HepG2 (cell line): Measurements from ENCODE around the gene CIT. TPM values are rescaled to one million over a fixed set of nuclear protein-coding genes. Genes with fewer than 3 reads are reported as not detected.
A peak's percentile ranks its signal among the peaks of the same experiment; 100 is the strongest.

Experiments
- ATAC-seq: fragments of 200-7000 bp; cut with Tn5 transposase; 3 replicates; pipeline ENCODE4 v1.9.1; 2020; ENCODE audit warnings: mild to moderate bottlenecking, moderate library complexity
- BruUV-seq: library from RNA; stranded (reverse); fragments of 400-500 nt; replicated peaks from 2 replicates; lab custom pipeline; 2021; lab: Mats Ljungman, UMichigan
- CTCF ChIA-PET: fragments of 300-600 bp; formaldehyde crosslinking; extraction: SDS; loops from one replicate; lab custom pipeline; 2021; ENCODE audit warnings: low total read pairs, inconsistent platforms, low intra/inter-chr PET ratio; lab: Yijun Ruan, JAX
- POLR2A ChIA-PET: fragments of 350-600 bp; sonication (Branson Sonifier 250); formaldehyde crosslinking; loops from one replicate; lab custom pipeline; 2020; ENCODE audit warnings: antibody characterized with exemption, inconsistent platforms; lab: Yijun Ruan, JAX
- DNase-seq: peaks from one replicate; pipeline ENCODE4 v3.0.0-alpha.2; 2015; ENCODE audit warnings: low spot score
- FAIRE-seq: peaks from 3 replicates; lab custom pipeline; 2011; peaks lifted over from hg19 to GRCh38; lab: Jason Lieb, UNC
- H2AFZ ChIP-seq: one replicate; pipeline ENCODE4 v1.6.1; 2011; ENCODE audit warnings: low read length, inconsistent platforms
- H3K27ac ChIP-seq: fragments of 300-600 bp; 3 replicates; pipeline ENCODE4 v1.8.0; 2011; ENCODE audit warnings: mixed run types, mild to moderate bottlenecking, mixed read lengths, low read length, inconsistent platforms; ENCODE audit not compliant: insufficient read depth; ENCODE audit errors: extremely low read length
- H3K27me3 ChIP-seq, 2 experiments: fragments of 200-600 bp in 1 of 2; 2 replicates in 1 of 2; 3 replicates in 1 of 2; pipeline versions ENCODE4 v1.6.0 to v1.8.0; 2011; ENCODE audit warnings: low read length in 2 of 2, mild to moderate bottlenecking in 2 of 2, moderate library complexity in 2 of 2, inconsistent platforms in 1 of 2; ENCODE audit not compliant: insufficient read depth in 2 of 2, control insufficient read depth in 1 of 2
- H3K36me3 ChIP-seq, 2 experiments: fragments of 200-600 bp in 1 of 2; replicated peaks in 1 of 2; 2 replicates in 1 of 2; 3 replicates in 1 of 2; pipeline versions ENCODE4 v1.5.1 to v1.8.0; 2011; ENCODE audit warnings: low read length in 2 of 2, inconsistent platforms in 1 of 2; ENCODE audit not compliant: insufficient read depth in 2 of 2, control insufficient read depth in 1 of 2
- H3K4me1 ChIP-seq: 2 replicates; pipeline ENCODE4 v1.5.1; 2012; ENCODE audit warnings: low read length, inconsistent platforms; ENCODE audit not compliant: insufficient read depth
- H3K4me2 ChIP-seq: 2 replicates; pipeline ENCODE4 v1.6.0; 2011; ENCODE audit warnings: low read depth, low read length, inconsistent platforms
- H3K4me3 ChIP-seq, 3 experiments: fragments of 200-600 bp in 1 of 3; sonication (generic), shearing (Covaris generic) in 1 of 3; replicated peaks in 1 of 3; 2 replicates each; pipeline ENCODE4 v1.5.1; 2011 to 2016; ENCODE audit warnings: low read length in 3 of 3, inconsistent platforms in 2 of 3, low read depth in 2 of 3, mild to moderate bottlenecking in 2 of 3, control low read depth in 1 of 3, mixed read lengths in 1 of 3; ENCODE audit not compliant: insufficient read depth in 1 of 3
- H3K79me2 ChIP-seq: one replicate; pipeline ENCODE4 v1.6.1; 2011; ENCODE audit warnings: low read length, inconsistent platforms; ENCODE audit not compliant: insufficient read depth
- H3K9ac ChIP-seq: 2 replicates; pipeline ENCODE4 v1.6.0; 2011; ENCODE audit warnings: mild to moderate bottlenecking, low read depth, low read length, inconsistent platforms; ENCODE audit not compliant: insufficient read depth
- H3K9me3 ChIP-seq: 2 replicates; pipeline ENCODE4 v1.5.1; 2012; ENCODE audit warnings: mild to moderate bottlenecking, low read length
- H4K20me1 ChIP-seq: 2 replicates; pipeline ENCODE4 v1.6.0; 2011; ENCODE audit warnings: inconsistent platforms, mild to moderate bottlenecking, low read length, moderate library complexity; ENCODE audit not compliant: insufficient read depth
- FOXK1 ChIP-seq: sonication (generic); formaldehyde crosslinking; IDR thresholded peaks from 2 replicates; pipeline ENCODE4 v1.4.0; 2020; ENCODE audit warnings: low read depth, missing genetic modification reagents, borderline replicate concordance
- MAFK ChIP-seq, 2 experiments: IDR thresholded peaks in 1 of 2; conservative IDR thresholded peaks in 1 of 2; 2 replicates each; pipeline ENCODE4 v1.6.1; 2011; ENCODE audit warnings: improper control_type of control experiment in 2 of 2, low read length in 2 of 2
- MEF2D ChIP-seq: sonication (generic); formaldehyde crosslinking; IDR thresholded peaks from 2 replicates; pipeline ENCODE4 v1.5.1; 2020; ENCODE audit warnings: mild to moderate bottlenecking, missing genetic modification reagents
- MEIS1 ChIP-seq: sonication (generic); formaldehyde crosslinking; IDR thresholded peaks from 2 replicates; pipeline ENCODE4 v1.9.0; 2021; ENCODE audit warnings: mild to moderate bottlenecking, missing genetic modification reagents, moderate library complexity, borderline replicate concordance
- NFYC ChIP-seq: IDR thresholded peaks from 2 replicates; pipeline ENCODE4 v1.6.1; 2016; ENCODE audit warnings: missing genetic modification reagents, missing compliant biosample characterization
- SAFB2 ChIP-seq: sonication (generic); formaldehyde crosslinking; IDR thresholded peaks from 2 replicates; pipeline ENCODE4 v1.5.1; 2020; ENCODE audit warnings: missing genetic modification reagents, low read depth, mild to moderate bottlenecking, borderline replicate concordance
- ZFP36L1 ChIP-seq: sonication (generic); formaldehyde crosslinking; IDR thresholded peaks from 2 replicates; pipeline ENCODE4 v1.8.0; 2022; ENCODE audit warnings: mild to moderate bottlenecking, missing genetic modification reagents, moderate library complexity
- ZNF709 ChIP-seq: sonication (generic); formaldehyde crosslinking; IDR thresholded peaks from 2 replicates; pipeline ENCODE4 v1.5.0; 2020; ENCODE audit warnings: mild to moderate bottlenecking, missing genetic modification reagents
- WGBS: methylation state at CpG from one replicate; pipeline ENCODE4 v1.1.6; 2017; ENCODE audit warnings: low lambda C conversion rate; 5-methylcytosine and 5-hydroxymethylcytosine counted together
- in situ Hi-C: cut with HindIII; loops from 2 replicates; pipeline ENCODE4 v1.10.0; 2017; ENCODE audit warnings: low pct_unique_long_range_greater_than_20kb; ENCODE audit not compliant: extremely low pct_ligation_motif_present
- intact Hi-C: fragments of 100-400 bp; cut with micrococcal nuclease; formaldehyde crosslinking; loops from one replicate; pipeline ENCODE4 v1.10.0; 2022; ENCODE audit not compliant: unreplicated experiment
- polyA plus RNA-seq, 8 experiments: library from polyadenylated mRNA; depleted of rRNA in 3 of 8; stranded (reverse) in 7 of 8; unstranded in 1 of 8; fragments of >200 nt; fragmentation: Illumina TruSeq in 4 of 8; extraction: Trizol in 4 of 8; gene quantifications; 2 replicates each; pipeline versions ENCODE4 v1.2.1 to v1.2.3, GENCODE V29; 2011 to 2016; ENCODE audit warnings: low read depth in 4 of 8, missing spikeins in 1 of 8, mixed read lengths in 1 of 8; ENCODE audit not compliant: insufficient read depth in 1 of 8
- total RNA-seq, 5 experiments: library from RNA; depleted of rRNA; stranded (reverse); fragments of >200 nt; fragmentation: Illumina TruSeq; extraction: Trizol; gene quantifications; 2 replicates each; pipeline ENCODE4 v1.2.3, GENCODE V29; 2016; ENCODE audit warnings: low read depth in 1 of 5
- TF ChIP-seq, protein P1 (sequence below), 2 experiments: fragments of 450-650 bp in 1 of 2; sonication (generic) in 1 of 2; formaldehyde crosslinking in 1 of 2; IDR thresholded peaks; 2 replicates each; pipeline versions ENCODE4 v1.6.1 to v1.8.0; 2016 to 2022; ENCODE audit warnings: antibody characterized with exemption in 1 of 2, mild to moderate bottlenecking in 1 of 2, missing genetic modification reagents in 1 of 2

The CIT gene
- total and polyA plus RNA-seq, 2 of the 13 experiments (the other 11 are each of a cell fraction or from before 2014, with no cell fraction given), result 7.7 to 11.7 TPM

DNA sequence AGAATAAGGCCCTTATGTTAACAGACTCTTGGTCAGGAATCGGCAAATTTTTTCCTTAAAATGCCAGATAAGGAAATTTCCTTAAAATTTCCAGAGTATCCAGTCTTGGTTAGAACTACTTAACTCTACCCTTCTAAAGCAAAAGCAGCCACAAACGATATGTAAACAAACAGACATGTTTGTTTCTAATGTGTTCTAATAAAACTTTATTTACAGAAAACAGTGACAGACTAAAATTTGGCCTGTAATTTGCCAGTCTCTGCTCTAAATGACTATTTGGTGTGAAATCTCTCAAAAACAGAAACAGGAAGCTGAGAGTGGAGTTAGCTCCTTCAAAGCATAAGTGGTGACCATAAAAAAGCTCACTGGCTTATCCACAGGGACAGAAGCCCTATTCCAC lies 131.0 kb downstream of the CIT start:
- Histone ChIP-seq H3K27ac (no peak overlapping the region), H3K4me1 (no peaks in the 10 kb centered on the region), H4K20me1 (no peaks in the 10 kb centered on the region), H3K9ac (no peak overlapping the region), H3K27me3 (no peaks in the 10 kb centered on the region), H3K36me3 (peaks cover 6 to 47% of the 10 kb centered on the region in 2 experiments; a peak in 4 of 5 replicates), H3K79me2 (no peaks in the 10 kb centered on the region), H3K4me2 (no peak overlapping the region), H3K9me3 (peaks cover 24% of the 10 kb centered on the region), H3K4me3 (no peak overlapping the region), H2AFZ (no peak overlapping the region)
- ATAC-seq (no peak), FAIRE-seq (no peak), DNase-seq (no peak)
- BruUV-seq, result no TSS peak
- TF ChIP-seq MAFK (conservative IDR thresholded peaks at IDR 0.05 in 1 of 2, IDR thresholded peaks at IDR 0.05 in 1 of 2; ENCODE audit: low read length in 2 of 2) (0 out of 4 replicates have a peak, but pooled peaks of 1 of the 2 experiments have one; percentile 16), FOXK1 (CRISPR knock-in tag) (no peak), MEIS1 (CRISPR knock-in tag) (no peak), MEF2D (CRISPR knock-in tag) (no peak), SAFB2 (no peak), NFYC (CRISPR knock-in tag) (no peak), ZNF709 (CRISPR knock-in tag) (no peak), ZFP36L1 (CRISPR knock-in tag) (no peak)
- TF ChIP-seq, protein P1, sequence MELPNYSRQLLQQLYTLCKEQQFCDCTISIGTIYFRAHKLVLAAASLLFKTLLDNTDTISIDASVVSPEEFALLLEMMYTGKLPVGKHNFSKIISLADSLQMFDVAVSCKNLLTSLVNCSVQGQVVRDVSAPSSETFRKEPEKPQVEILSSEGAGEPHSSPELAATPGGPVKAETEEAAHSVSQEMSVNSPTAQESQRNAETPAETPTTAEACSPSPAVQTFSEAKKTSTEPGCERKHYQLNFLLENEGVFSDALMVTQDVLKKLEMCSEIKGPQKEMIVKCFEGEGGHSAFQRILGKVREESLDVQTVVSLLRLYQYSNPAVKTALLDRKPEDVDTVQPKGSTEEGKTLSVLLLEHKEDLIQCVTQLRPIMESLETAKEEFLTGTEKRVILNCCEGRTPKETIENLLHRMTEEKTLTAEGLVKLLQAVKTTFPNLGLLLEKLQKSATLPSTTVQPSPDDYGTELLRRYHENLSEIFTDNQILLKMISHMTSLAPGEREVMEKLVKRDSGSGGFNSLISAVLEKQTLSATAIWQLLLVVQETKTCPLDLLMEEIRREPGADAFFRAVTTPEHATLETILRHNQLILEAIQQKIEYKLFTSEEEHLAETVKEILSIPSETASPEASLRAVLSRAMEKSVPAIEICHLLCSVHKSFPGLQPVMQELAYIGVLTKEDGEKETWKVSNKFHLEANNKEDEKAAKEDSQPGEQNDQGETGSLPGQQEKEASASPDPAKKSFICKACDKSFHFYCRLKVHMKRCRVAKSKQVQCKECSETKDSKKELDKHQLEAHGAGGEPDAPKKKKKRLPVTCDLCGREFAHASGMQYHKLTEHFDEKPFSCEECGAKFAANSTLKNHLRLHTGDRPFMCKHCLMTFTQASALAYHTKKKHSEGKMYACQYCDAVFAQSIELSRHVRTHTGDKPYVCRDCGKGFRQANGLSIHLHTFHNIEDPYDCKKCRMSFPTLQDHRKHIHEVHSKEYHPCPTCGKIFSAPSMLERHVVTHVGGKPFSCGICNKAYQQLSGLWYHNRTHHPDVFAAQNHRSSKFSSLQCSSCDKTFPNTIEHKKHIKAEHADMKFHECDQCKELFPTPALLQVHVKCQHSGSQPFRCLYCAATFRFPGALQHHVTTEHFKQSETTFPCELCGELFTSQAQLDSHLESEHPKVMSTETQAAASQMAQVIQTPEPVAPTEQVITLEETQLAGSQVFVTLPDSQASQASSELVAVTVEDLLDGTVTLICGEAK (IDR thresholded peaks at IDR 0.05), result peak; percentile 50
- TF ChIP-seq, protein P1 (CRISPR knock-in tag; IDR thresholded peaks at IDR 0.05), result no peak
- CTCF ChIA-PET, result no interaction called here
- intact Hi-C loops, result no loop called here
- POLR2A ChIA-PET, result no interaction called here
- 94% methylated on average over 2 of the region's 2 CpGs for WGBS
- in situ Hi-C loops, result no loop called here
